GM12873 (cell line): ENCODE results near the gene STAM2.
A peak's percentile ranks its signal among the peaks of the same experiment; 100 is the strongest.

ENCODE experiments used
- CTCF ChIP-seq: IDR thresholded peaks from 2 replicates; pipeline ENCODE4 v1.5.1; 2012; ENCODE audit warnings: low read depth, mild to moderate bottlenecking, moderate library complexity, low read length, control low read depth; ENCODE audit not compliant: insufficient read depth; ENCODE audit errors: missing control alignments

The STAM2 gene

DNA sequence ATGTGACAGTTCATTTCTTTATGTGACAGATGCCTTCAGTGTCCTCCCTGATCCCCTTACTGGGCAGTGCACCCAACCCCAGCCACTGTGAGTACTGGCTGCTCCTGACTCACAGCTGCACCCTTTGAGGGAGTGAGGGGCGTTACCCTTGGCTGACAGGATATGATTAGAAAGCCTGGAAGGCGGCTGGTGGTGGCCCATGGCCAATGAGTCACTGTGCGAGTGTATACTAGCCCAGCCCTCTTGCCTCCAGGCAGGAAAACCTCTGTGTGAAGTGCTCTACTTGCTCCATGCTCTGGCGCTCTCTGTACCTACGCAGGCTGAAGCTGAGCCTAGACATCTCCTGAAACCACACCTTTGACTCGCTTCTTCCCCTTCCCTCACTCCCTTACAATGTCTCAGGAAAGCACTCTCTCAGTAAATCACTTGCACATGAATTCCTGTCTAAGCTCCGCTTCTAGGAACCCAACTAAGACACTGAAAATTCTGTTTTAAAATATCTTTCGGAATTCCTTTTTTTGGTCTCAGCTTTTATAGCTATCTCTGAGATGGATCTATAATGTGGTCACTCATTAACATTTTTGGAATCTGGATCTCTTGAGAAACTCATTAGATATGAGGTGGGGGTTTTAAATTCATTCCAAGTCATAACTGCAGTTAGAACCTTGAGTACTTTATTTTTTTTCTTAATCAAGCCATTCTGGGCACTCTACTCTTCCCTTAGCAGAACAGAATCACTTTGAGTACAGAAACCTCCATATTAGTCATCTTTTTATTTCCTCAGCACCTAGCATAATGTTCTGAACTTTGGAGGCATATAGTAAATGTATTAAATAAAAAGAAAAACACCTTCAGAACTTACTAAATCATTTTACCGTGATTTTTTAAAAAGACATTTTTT lies 25.3 kb upstream of the STAM2 start:
- TF ChIP-seq CTCF: no peak

DNA sequence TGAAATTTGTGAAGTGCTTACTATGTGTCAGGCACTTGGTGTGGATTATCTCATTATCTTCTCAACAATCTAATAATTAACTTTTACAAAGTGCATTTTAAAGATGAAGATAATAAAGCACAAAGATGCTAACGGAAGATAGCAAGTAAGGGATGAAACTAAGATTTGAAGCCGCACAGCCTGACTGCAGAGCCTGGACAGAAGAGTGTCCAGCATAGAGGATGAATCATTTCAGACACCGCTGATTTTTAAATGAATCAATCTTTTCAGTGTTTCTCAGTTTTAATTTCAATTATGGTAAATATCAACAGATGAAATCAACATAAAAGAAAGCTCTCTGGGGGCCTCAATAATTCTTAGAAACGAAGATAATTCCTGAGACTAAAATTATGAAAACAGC lies 24.5 kb upstream of the STAM2 start:
- TF ChIP-seq CTCF: no peak

GRCh38 chr2:152198499-152198898 lies 22.9 kb upstream of the STAM2 start:
- no peak for TF ChIP-seq CTCF

DNA sequence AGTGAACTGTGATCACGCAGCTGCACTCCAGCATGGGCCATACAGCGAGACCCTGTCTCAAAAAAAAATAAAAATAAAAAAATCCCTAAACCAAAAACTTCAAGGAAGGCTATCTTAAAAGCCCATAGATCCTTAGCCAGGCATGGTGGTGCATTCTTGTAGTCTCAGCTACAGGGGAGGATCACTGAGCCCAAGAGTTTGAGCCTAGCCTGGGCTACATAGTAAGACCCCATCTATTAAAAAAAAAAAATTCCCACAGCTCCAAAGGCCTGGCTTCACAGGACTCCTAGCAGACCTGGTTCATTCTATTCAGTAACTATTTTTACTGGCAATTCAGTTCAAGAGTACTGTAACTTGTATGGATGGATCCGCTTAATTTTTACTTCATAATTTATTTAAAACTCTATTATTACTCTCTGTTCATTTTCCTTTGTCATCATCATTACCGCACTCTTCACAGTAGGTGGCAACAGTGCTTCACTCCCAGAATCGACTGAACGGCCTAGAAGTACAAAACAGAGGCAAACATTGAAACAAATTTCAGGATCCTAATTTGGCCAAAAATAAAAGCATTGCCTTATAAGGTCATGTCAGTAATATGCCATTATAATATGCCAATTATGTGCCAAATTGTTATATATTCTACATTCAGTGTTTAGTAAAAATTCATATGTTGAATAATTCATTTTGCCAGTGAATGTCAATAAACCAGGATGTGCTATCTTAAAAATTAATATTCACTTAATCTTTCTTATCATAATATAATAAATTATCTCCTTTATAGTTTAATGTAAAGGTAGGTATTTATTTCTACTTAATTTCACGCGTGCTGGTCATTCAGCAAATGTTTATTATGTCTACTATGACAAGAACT lies 14.3 kb upstream of the STAM2 start:
- TF ChIP-seq CTCF: peak; percentile 63

DNA sequence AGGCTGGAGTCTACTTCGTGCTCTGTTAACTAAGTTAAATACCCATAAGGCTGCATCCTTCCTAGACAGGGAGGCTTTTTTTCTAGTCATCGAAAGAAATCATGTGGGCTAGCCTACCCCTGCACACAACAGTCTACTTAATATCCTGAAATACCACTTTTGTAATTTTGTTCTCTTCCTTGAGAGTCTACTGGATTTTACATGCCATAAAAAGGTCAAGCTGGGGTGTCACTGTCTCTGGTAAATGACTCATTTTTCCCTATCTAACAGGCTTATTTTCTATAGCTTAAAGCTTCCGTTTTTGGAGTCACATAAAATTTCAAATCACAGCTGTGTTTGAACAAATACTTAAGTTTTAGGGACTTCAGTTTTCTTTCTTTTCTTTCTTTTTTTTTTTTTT lies 10.7 kb upstream of the STAM2 start:
- TF ChIP-seq CTCF: no peak

GRCh38 chr2:152183401-152184073 lies 8.0 kb upstream of the STAM2 start:
- no peak for TF ChIP-seq CTCF
